Adrenal gland (tissue), 5 donors: Measurements from ENCODE around the gene FCRLA.

ENCODE experiments used
- CTCF ChIP-seq, 6 experiments: fragments of 450-650 bp in 4 of 6; fragments of 200-600 bp in 2 of 6; sonication (generic) in 1 of 6; IDR thresholded peaks; 1 replicate in 5 of 6; 2 replicates in 1 of 6; pipeline versions ENCODE4 v1.5.1 to v1.8.0; 2016 to 2021; ENCODE audit warnings: antibody characterized with exemption in 6 of 6, mild to moderate bottlenecking in 2 of 6, moderate library complexity in 1 of 6
- POLR2A ChIP-seq, 2 donors: fragments of 450-650 bp; IDR thresholded peaks; one replicate each; pipeline ENCODE4 v1.6.1; 2017; ENCODE audit warnings: antibody characterized with exemption in 2 of 2, mild to moderate bottlenecking in 2 of 2, moderate library complexity in 1 of 2
- donor health status: DM: no; HTN: no; CAD: no.

GRCh38 chr1:161731981-161732718 is 25.1 kb downstream of the FCRLA start:
- no peak for TF ChIP-seq CTCF (IDR thresholded peaks at IDR 0.05)
- no peak for TF ChIP-seq POLR2A (IDR thresholded peaks at IDR 0.05)
